Vagina (tissue), 2 donors: ENCODE results near the gene CD6. TPM values are rescaled to one million over a fixed set of nuclear protein-coding genes. Genes with fewer than 3 reads are reported as not detected.

Experiments used
- DNase-seq, 2 donors: peaks; one replicate each; pipeline ENCODE4 v3.0.0-alpha.2; 2017; ENCODE audit errors: extremely low spot score in 2 of 2
- H3K27ac ChIP-seq: fragments of 200-600 bp; sonication (generic); one replicate; pipeline ENCODE4 v1.5.1; 2019
- H3K27me3 ChIP-seq: fragments of 200-600 bp; sonication (generic); one replicate; pipeline ENCODE4 v1.5.1; 2019
- H3K36me3 ChIP-seq, 2 donors: fragments of 200-600 bp; sonication (generic); one replicate each; pipeline ENCODE4 v1.5.1; 2017 to 2019
- H3K4me1 ChIP-seq: fragments of 200-600 bp; sonication (generic); one replicate; pipeline ENCODE4 v1.5.1; 2019
- H3K4me3 ChIP-seq, 2 donors: fragments of 200-600 bp; sonication (generic); 1 replicate in 1 of 2; 2 replicates in 1 of 2; pipeline ENCODE4 v1.5.1; 2016 to 2019
- H3K9me3 ChIP-seq: fragments of 200-600 bp; sonication (generic); one replicate; pipeline ENCODE4 v1.5.1; 2019
- CTCF ChIP-seq, 3 experiments: fragments of 450-650 bp in 2 of 3; fragments of 200-600 bp in 1 of 3; sonication (generic) in 1 of 3; IDR thresholded peaks; one replicate each; pipeline ENCODE4 v1.5.1; 2017 to 2019; ENCODE audit warnings: antibody characterized with exemption in 3 of 3, mild to moderate bottlenecking in 2 of 3, moderate library complexity in 2 of 3
- POLR2A ChIP-seq, 2 donors: fragments of 450-650 bp; IDR thresholded peaks; one replicate each; pipeline ENCODE4 v1.6.1; 2017; ENCODE audit warnings: antibody characterized with exemption in 2 of 2, mild to moderate bottlenecking in 2 of 2, moderate library complexity in 2 of 2
- POLR2AphosphoS5 ChIP-seq, 2 donors: sonication (generic); formaldehyde crosslinking; IDR thresholded peaks; one replicate each; pipeline ENCODE4 v1.9.0; 2017; ENCODE audit warnings: antibody characterized with exemption in 2 of 2, mild to moderate bottlenecking in 2 of 2, low read depth in 1 of 2; ENCODE audit not compliant: insufficient read depth in 1 of 2
- intact Hi-C: fragments of 100-400 bp; cut with DNase I; formaldehyde crosslinking; loops from one replicate; pipeline ENCODE4 v1.15.1; 2023
- total RNA-seq: library from RNA; depleted of rRNA; stranded (reverse); fragments of >200 nt; gene quantifications from one replicate; pipeline ENCODE4 v1.2.3, GENCODE V29; 2016

CD6 gene
- total RNA-seq, 1 donor from 2014 or later, result 3.9 TPM

- TF ChIP-seq POLR2AphosphoS5 (IDR thresholded peaks at IDR 0.05; ENCODE audit: insufficient read depth in 1 of 2, low read depth in 1 of 2), result no peak
- TF ChIP-seq POLR2A (IDR thresholded peaks at IDR 0.05), result no peak
- TF ChIP-seq CTCF (IDR thresholded peaks at IDR 0.05), result no peak
Measured at GRCh38 chr11:60937811-60938210, 33.7 kb upstream of the CD6 start.

GRCh38 chr11:60938500-60938899, 33.0 kb upstream of the CD6 start:
- TF ChIP-seq POLR2A (IDR thresholded peaks at IDR 0.05), result no peak
- no peak for TF ChIP-seq CTCF (IDR thresholded peaks at IDR 0.05)
- no peaks in the 10 kb centered on the region for H3K27me3 ChIP-seq
- no peak overlapping the region for H3K27ac ChIP-seq
- H3K36me3 ChIP-seq, result peaks cover 0 to 25% of the 10 kb centered on the region in 2 donors
- intact Hi-C loops, result no loop called here
- no peaks in the 10 kb centered on the region for H3K9me3 ChIP-seq
- no peak for DNase-seq
- H3K4me1 ChIP-seq, result peaks cover 16% of the 10 kb centered on the region
- no peak overlapping the region for H3K4me3 ChIP-seq

More at GRCh38 chr11:60937811-60938210, 33.7 kb upstream of the CD6 start:
- Histone ChIP-seq H3K9me3 (no peaks in the 10 kb centered on the region), H3K36me3 (peaks cover 0 to 25% of the 10 kb centered on the region in 2 donors), H3K4me3 (no peak overlapping the region), H3K27me3 (no peaks in the 10 kb centered on the region), H3K27ac (no peak overlapping the region), H3K4me1 (peaks cover 14% of the 10 kb centered on the region)
- DNase-seq, result no peak
- intact Hi-C loops, result no loop called here

- H3K27me3 ChIP-seq, result no peaks in the 10 kb centered on the region
- no peak overlapping the region for H3K27ac ChIP-seq
- H3K4me3 ChIP-seq, result no peak overlapping the region
- H3K4me1 ChIP-seq, result peaks cover 18% of the 10 kb centered on the region
- TF ChIP-seq POLR2AphosphoS5 (IDR thresholded peaks at IDR 0.05; ENCODE audit: insufficient read depth in 1 of 2, low read depth in 1 of 2) (no peak), CTCF (IDR thresholded peaks at IDR 0.05) (no peak)
- no peak for DNase-seq
- H3K9me3 ChIP-seq, result no peaks in the 10 kb centered on the region
- peaks cover 0 to 25% of the 10 kb centered on the region in 2 donors for H3K36me3 ChIP-seq
- intact Hi-C loops, result no loop called here
Measured at GRCh38 chr11:60939301-60939700, 32.2 kb upstream of the CD6 start.

DNA sequence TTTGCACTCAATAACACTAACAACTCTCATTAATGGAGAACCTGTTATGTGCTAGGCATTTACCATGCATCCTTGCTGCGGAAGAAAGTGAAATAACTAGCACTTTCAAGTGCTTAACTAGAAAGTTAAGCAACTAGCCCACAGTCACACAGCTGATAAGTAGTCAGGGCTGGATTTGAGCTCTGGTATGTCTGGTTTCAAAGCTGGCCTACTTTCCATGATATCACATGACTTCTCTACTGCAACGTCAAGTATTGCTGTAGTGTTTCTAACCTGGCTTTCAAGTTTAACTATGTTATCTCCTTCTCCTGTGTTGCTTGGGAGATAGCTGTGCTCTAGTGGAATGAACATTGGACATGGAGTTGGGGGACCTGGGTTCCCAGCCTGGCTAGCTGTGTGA, 31.6 kb upstream of the CD6 start:
- DNase-seq, result no peak
- no peak for TF ChIP-seq CTCF (IDR thresholded peaks at IDR 0.05)
- no peak for TF ChIP-seq POLR2A (IDR thresholded peaks at IDR 0.05)
- no peak for TF ChIP-seq POLR2AphosphoS5 (IDR thresholded peaks at IDR 0.05; ENCODE audit: insufficient read depth in 1 of 2, low read depth in 1 of 2)
- Histone ChIP-seq H3K4me1 (peaks cover 18% of the 10 kb centered on the region), H3K36me3 (peaks cover 0 to 25% of the 10 kb centered on the region in 2 donors), H3K4me3 (no peak overlapping the region), H3K27me3 (no peaks in the 10 kb centered on the region), H3K27ac (no peak overlapping the region), H3K9me3 (no peaks in the 10 kb centered on the region)
- intact Hi-C loops, result no loop called here

- Histone ChIP-seq H3K4me1 (peaks cover 18% of the 10 kb centered on the region), H3K27ac (no peak overlapping the region), H3K27me3 (no peaks in the 10 kb centered on the region), H3K9me3 (no peaks in the 10 kb centered on the region), H3K36me3 (peaks cover 0 to 25% of the 10 kb centered on the region in 2 donors), H3K4me3 (no peak overlapping the region)
- TF ChIP-seq CTCF (IDR thresholded peaks at IDR 0.05) (no peak), POLR2AphosphoS5 (IDR thresholded peaks at IDR 0.05; ENCODE audit: insufficient read depth in 1 of 2, low read depth in 1 of 2) (no peak), POLR2A (IDR thresholded peaks at IDR 0.05) (no peak)
- DNase-seq, result no peak
- intact Hi-C loops, result no loop called here
Measured at GRCh38 chr11:60941371-60942119, 29.9 kb upstream of the CD6 start.
